GM23248 (cell line): ENCODE data around the gene DNAJC1.

Experiments
- EZH2 ChIP-seq: fragments of 200-600 bp; sonication (generic); IDR thresholded peaks from 2 replicates; pipeline ENCODE4 v1.6.1; 2018; ENCODE audit warnings: antibody characterized with exemption, mild to moderate bottlenecking; ENCODE audit not compliant: insufficient read depth, poor library complexity, severe bottlenecking
- EZH2phosphoT487 ChIP-seq: fragments of 200-600 bp; sonication (generic); IDR thresholded peaks from 2 replicates; pipeline ENCODE4 v1.6.1; 2018; ENCODE audit warnings: antibody characterized with exemption, moderate library complexity, mild to moderate bottlenecking, low read depth; ENCODE audit not compliant: insufficient read depth

DNA sequence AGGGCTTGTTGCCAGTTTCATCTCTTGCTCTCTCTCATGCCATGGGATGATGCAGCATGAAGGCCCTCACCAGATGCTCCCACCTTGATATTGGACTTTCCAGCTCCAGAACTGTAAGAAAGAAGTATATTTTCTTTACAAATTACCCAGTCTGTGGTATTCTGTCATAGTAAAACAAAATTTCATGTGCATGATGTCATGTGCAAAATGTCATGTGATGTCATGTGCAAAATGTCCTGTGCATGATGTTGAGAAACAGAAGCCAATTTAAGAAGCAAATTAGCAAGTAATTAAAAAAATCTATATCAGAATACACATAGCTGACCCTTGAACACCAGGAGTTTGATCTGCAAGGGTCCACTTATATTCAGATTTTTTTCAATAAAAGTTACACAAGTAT is 56.6 kb downstream of the DNAJC1 start:
- TF ChIP-seq EZH2phosphoT487 (no peak), EZH2 (no peak)
